ENCODE measurements around the gene UBALD1.

UBALD1 gene

DNA sequence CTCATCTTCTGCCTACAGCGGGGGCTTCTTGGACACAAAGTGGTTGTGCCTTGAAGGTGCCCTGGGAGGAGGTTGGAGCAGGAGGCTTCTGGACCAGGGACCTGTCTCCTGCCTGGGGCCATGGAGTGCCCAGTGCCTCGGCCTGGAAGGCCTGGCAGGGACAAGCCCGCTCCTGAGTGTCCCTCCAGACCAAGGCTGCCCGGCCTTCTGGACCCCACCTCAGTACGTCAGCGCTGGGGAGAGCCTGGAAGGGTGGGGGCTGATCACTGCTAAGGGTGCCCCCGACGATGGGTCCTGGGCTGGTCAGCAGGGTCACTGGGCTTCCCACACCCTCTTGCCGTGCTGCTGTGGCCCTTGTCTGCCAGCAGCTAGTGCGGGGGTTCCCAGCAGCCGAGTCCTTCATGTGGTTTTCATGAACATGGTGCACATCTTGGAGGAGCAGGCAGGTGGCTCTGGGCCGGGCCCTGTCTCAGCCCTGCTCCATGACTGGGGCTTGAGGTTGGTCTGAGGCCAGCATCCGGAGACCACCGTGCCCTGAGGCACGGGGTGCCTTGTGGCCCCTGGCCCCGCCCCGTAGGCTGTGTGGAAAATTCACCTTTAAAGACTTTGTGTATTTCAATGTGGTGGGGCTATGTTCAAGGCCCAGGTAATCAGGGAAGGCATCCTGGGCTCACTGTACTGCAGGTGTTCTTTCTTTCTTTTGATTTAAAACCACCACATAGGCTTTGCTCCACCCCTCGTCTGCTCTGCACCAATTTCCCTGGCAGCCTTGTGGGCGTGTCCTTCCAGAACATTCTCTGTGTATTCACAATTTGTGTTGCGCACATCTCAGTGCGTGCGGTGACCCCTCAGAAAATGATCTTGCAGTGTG, 32.3 kb upstream of the UBALD1 start:
- DNase-seq (ENCODE audit: low spot score), result no peak

DNA sequence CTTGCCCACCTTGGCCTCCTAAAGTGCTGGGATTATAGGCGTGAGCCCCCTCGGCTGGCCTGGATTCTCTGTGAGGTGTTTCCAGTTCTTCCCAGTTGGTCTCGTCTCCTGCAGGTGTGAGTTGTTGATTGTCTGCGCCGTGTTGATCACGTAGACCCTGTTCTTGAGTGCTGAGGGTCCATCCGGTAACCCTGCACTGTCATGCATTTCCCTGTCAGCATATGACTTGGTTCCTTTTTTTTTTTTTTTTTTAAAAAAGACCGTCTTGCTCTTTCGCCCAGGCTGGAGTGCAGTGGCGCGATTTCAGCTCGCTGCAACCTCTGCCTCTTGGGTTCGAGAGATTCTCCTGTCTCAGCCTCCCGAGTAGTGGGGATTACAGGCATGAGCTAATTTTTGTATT, 27.2 kb upstream of the UBALD1 start:
- DNase-seq (ENCODE audit: low spot score), result no peak

DNA sequence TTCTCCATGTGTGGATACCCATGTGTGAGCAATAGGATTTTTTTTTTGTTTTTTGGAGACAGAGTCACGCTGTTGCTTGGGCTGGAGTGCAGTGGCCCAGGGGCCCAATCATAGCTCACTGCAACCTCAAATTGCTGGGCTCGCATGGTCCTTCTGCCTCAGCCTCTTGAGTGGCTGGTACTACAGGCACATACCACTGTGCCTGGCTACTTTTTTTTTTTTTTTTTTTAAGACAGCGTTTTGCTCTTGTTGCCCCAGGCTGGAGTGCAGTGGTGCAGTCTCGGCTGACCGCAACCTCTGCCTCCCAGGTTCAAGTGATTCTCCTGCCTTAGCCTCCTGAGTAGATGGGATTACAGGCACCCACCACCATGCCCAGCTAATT, 26.6 kb upstream of the UBALD1 start:
- DNase-seq (ENCODE audit: low spot score), result no peak

DNA sequence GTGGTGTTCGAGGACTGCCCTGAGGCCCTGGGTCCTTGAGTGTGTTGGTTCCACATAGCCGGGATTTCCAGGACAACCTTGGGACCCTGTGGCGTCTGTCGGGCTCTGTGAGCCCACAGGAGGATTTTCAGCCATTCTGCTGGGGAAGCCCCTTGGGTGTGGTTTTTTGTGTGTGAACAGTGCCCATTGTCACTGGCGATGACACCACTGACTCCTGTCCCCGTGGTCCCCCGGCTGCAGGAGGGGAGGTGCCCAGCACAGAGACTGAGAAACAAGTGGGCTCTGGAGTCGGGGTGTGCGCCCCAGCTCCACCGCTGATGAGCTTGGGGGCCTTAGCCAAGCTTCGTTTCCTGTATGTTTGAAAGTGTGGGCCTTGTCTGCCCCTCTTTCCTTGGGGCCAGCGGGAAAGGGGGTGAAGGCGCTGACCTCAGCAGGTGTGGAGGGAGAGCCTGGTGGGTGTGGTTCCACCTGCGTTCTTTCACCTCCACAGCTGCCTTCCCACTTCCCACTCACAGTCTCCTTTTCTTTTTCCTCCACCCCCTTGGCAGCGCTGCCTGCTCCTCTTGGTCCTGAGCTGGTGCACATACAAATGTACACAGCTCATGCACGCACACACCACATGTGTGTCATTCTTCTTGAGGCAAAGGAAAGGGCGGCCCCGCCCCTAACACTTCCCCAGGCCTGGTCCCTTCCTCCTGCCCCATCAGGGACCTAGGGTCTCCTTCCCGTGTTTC, 26.1 kb upstream of the UBALD1 start:
- DNase-seq (ENCODE audit: low spot score), result no peak

DNA sequence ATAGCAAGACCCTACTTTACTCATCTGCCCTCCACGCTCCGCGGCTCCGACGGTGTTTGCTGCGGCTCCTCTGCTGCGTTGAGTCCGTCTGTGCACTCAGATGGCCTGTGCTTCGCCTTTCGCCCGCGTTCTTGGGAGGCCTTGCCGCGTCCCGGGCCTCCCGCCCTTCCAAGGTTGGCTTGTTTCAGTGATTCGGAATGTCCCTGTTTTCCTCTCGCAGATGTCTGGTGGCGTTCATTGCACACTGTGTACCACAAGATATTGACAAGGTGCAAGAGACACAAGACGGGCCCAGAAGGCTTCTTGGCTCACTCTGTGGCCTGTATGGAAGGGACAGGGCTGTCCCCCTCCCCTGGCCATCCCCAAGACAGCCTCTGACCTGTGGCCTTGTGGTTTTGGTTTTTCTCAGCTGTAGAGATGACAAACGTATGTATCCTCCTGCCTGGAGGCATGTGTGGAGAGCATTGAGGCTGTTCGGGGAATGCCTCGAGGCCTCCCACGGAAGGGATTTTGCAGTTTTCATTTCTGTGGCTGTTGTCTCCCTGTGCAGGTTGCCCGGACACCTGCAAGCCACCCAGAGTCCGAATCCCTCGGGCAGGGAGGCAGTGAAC, 25.3 kb upstream of the UBALD1 start:
- DNase-seq (ENCODE audit: low spot score), result no peak

DNA sequence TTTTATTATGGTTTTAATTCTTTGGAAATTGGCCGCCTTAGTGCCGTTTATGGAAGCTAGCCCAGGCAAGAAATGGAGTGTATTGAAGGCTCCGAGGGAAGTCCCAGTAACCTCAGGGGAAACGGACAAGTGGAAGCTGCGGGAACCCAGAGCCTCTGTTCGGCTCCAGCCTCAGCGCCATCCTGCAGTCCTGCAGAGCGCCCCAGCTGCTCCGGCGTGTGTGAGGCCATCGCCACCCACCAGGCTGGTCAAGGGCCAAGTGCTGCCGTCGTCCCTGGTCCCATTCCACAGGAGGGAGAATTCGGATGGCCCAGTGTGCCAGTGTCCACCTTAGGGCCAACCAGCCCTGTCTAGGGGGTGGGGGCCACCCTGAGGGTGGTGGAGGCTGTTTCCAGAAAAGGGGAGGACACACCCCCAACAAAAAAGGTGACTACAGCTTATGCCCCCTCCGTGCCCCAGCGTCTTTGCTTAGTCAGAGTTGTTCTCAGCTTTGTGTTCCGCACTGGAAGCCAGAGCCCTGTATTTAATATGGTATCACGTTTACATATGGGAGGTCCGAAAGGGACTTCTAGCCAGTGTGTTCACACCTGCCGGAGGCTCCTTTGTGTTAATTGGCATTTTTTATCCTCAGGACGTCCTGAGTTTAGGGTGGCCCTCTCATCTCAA, 22.9 kb upstream of the UBALD1 start:
- no peak for DNase-seq (ENCODE audit: low spot score)

DNA sequence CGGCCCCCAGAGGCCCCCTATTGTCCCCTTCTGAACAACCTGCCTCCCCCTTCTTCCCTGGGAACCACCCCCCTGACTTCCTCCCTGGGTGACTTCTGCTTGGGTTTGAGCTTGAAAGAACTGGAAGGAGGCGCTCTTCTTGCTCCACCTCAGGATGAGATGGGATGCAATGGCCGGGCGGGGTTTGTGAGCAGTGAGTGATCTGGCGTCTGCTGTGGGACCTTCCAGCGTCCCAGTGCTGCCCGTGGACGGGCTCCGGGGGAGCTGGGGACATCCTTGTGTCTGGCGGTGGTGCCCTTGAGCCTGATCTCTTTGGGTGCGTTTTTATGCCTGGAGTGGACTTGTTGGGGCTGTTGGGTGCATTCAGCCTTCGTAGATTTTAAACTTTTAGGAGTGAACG, 21.5 kb upstream of the UBALD1 start:
- DNase-seq (ENCODE audit: low spot score), result no peak

DNA sequence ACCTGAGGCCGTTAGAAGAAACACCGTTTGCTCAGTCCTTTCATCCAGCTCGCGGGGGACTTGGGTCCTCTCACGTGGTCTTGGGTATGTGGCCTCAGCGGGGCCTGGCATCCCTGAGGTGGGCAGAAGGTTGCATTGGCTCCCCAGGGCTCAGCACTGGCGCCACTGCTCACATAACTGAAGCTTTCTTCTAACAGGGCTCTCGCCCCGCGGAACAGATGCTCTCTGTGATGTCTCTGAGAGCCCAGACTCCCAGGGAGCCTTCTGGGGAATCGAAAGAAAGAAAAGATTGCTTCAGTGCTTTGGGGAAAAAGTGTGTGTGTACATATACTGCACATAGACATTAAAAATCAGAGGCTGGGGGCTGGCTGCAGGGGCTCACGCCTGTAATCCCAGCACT, 20.1 kb upstream of the UBALD1 start:
- DNase-seq (ENCODE audit: low spot score), result no peak

DNA sequence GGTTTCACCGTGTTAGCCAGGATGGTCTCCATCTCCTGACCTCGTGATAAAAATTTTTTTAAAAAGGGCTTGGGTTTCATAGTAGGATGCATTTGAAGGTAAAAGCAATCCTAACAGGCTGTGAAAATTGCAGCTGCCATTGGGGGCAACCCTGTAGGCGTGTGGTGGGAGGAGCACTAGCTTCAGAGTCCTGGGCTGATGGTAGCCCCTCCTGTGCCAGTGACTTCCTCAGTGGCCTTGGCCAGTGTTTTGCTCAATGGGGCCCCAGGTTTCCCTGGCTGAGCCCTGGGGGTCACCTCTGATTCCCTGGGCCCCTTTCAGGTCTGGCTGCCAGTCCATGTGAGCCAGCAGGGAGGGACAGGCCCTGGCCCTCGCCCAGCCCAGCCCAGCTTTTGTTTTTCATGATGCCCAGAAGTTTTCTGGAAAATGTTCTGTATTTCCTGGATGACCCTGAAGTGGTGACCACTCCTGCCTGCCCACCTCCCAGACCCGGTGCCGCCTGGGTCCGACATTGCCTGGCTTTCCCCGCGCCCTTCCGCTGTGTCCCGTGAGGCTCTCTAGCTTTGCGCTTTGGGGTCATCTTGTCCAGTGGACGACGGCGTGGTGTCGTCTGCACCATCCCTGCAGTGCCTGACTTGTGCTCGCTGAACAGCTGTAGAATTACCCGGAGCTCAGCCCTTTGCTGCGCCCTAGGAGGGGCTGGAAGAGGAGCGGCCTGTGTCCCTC, 19.4 kb upstream of the UBALD1 start:
- DNase-seq (ENCODE audit: low spot score), result no peak

DNA sequence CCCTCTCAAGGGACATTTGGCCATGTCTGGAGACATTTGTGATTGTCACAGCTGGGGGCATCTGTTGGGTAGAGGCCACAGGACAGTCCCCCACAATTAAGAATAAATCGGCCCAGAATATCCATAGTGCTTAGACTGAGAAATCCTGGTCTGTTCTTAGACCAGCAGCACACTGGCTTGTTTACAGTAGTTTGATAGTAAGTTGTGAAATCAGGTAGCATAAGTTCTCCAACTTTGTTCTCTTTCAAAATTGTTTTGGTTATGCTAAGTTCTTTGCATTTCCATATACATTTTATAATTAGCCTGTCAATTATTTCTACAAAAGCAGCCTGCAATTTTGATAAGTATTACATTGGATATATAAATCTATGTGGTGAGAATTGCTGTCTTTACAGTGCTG, 16.8 kb upstream of the UBALD1 start:
- DNase-seq (ENCODE audit: low spot score), result no peak

DNA sequence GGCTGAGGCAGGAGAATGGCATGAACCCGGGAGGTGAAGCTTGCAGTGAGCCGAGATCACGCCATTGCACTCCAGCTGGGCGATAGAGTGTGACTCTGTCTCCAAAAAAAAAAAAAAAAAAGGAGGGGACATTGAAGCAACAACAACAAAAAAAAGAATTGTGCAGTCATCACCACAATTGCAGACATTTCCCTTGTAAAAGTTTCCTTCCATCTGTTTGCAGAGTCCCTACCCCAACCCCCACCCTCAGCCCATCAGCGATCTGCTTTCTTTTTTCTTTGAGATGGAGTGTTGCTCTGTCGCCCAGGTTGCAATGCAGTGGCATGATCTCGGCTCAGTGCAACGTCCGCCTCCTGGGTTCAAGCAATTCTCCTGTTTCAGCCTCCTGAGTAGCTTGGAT, 13.6 kb upstream of the UBALD1 start:
- DNase-seq (ENCODE audit: low spot score), result no peak

DNA sequence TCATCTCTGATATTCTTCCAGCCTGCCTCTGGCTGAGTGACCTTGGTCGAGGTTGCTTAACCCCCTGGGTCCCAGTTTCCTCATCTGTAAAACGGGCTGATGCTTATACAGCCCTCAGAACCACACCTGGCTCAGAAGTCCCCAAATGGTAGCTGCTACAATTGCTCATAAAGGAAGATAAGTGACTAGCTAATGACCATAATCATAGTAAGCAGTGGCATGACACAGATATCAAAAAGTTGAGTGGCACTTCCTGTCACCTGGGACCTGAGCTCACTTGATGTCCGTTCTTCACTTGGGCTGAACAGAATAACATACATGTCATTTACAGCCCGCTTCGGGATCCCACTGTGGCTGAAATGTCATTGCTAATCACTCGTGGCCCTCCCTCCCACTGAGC, 11.7 kb upstream of the UBALD1 start:
- no peak for DNase-seq (ENCODE audit: low spot score)

DNA sequence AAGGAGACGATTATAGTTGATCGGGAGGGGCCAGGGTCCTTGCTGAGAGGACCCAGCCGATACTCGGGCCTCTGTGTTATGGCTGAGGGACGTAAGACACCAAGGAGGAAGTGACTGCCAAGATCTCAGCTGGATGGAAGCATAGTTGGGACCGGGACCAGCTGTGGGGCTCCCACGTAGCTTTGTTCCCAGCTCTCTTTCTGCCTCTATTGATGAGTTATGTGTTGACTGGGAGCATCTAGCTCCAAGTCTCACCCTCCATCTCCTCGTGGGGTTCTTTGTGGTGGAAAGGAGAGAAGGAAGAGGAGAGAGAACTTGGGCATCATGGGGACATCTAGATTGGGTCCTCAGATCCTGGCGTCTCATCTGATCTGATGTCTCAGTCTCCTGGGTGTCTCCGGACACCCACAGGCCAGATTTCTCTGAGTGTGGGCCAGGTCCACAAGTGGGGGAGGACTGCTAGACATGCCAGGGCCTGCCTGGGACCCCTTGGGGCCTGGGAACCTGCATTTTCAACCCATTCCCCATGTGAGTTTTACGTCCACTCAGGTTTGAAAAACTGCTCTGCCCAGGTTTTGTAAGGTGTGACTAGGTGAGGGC, 11.0 kb upstream of the UBALD1 start:
- DNase-seq (ENCODE audit: low spot score), result no peak

DNA sequence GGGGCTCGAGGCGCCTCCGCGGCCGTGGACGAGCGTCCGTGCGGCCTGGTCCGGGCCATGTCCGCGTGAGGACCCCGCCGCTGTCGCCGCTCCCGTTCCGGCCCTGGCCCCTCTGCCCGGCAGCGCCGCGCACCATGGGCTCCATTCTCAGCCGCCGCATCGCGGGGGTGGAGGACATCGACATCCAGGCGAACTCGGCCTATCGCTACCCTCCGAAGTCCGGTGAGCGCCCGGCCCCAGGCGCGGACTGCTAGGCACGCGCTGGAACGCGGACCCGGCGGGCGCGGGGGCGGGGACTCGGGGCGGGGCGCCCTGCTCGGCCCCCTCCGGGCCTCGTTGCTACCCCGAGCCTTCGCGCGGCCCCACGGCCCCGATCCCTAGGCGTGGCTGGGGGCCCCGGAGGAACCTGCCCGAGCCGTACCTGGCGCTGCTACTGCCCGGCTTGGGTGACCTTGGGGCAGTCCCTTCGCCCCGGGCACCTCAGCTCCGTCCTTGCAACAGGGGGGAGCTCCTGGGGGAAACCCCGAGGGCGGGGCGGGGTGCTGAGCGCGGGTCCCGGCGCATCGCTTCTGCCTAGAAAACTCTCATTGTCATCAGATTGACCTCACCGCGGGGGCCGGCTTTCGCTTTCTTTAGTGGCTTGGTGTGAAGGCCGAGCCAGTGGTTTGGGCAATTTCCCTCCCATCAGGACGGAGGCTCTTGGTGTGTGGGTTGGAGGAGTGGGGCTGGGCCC, 10.3 kb upstream of the UBALD1 start:
- peak; percentile 23 for DNase-seq (ENCODE audit: low spot score)

DNA sequence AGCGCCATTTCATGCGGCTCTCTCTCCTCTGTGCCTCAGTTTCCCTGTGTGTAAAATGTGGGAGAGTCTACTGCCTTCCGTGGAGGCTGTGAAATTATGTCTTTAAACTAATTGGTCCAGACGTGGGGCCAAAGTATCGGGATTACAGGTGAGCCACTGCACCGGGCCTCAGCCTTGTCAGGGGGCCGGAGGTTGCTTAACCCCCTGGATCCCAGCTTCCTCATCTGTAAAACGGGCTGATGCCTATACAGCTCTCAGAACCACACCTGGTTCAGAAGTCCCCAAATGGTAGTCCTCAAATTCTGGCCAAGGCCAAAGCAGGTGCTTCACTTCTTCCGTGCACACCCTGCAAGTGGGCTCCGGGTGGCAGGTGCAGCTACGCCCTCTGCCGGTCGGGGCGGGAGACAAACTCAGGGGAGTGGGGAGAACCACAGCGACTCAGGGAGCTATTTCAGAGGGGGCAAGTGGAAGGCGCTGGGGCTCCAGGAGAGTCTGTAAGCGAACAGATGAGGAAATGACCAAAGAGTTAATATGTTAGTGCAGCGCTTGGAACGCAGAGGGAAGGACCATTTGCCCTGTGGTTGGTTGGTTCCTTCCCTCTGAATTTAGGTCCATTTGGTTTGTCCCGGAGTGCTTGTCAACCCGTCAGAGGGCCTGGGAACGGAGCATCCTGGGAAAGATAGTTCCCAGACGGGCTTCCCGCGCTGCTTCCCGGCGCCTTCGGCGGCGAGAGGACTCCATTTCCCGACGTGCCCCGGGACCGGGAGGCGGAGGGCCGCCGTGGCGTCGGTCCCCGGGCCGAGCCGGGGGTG, 9.5 kb upstream of the UBALD1 start, which contains the start of gene MGRN1:
Gene MGRN1 (plus strand): TSS at position 812 of the 812 bp plus-strand sequence. CDS start 135 bp downstream, outside the sequence.
- DNase-seq (ENCODE audit: low spot score), result peak; percentile 97

DNA sequence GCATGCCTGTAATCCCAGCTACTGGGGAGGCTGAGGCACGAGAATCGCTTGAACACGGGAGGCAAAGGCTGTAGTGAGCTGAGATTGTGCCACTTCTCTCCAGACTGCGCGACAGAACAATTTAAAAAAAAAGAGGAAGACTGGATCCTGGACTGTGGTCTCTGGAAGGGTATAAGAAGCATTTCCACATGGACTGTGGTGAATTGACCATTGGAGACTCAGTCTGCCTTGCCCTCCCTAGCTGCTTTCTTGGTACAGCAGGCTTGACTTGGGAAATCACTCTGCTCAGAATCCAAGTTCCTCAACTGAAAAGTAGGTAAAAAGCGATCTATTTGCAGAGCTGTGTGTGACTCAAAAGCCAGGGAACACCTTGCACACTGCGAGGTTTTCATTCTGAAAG, 8.9 kb upstream of the UBALD1 start:
- no peak for DNase-seq (ENCODE audit: low spot score)

DNA sequence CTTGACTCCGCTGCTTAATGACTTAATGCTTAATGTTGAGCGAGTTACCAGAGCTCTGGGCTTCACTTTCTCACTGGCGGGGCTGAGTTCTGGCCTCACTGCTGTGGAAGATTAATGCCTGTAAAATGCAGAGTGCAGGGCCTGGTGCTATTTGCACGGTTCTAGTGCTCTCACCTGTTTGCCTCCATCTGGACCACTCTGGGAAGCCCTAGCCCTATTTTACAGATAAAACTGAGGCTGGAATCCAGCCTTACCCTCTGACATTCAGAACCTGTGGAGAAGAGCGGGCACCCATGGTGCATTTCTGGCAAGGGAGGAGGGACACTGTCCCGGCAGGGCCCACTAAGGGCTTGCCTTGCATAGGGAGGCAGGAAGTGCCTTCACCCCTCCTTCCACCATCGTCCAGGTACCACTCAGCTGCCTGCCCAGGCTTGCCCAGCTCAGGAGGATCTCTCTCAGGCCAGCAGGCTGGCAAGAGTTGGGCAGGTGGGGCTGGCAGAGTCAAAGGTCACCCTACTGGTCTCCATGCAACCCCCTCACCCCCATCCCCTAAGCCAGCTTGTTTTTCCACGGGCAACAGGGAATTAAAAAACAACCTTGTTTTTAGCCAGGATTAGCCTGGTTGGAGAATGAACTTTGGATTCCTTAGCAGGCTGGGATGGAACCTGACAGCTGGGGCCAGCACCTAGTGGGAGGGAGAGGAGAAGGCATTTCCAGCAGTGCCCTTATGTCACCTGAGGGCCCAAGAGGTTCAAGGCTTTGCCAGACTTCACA, 4.1 kb upstream of the UBALD1 start:
- no peak for DNase-seq (ENCODE audit: low spot score)

DNA sequence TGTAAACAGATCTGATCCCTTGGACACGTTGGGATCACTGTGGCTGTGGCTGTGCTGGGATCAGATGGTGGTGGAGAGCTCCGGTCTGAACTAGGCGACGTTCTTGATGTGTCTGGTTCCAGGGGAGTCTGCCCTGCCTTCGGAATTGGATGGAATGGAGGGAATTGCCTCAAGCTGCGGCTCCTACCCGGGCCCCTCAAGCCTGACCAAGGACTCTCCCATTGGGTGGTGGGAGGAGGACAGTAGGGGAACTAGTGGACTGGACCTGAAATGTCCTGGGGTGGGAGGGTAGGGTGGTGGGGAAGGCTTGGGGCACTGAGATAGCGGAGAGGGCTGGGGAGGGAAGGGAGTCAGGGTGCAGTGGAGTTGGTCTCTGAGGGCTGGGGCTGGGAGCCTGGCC, 3.2 kb upstream of the UBALD1 start:
- DNase-seq (ENCODE audit: low spot score), result no peak
